Kidney epithelial cell (primary cell): ENCODE data around the gene TMEM132E. TPM values are rescaled to one million over a fixed set of nuclear protein-coding genes. Genes with fewer than 3 reads are reported as not detected.

Source experiments
- DNase-seq: peaks from one replicate; pipeline ENCODE4 v3.0.0-alpha.2; 2010; ENCODE audit warnings: low read depth
- H3K27me3 ChIP-seq: 2 replicates; pipeline ENCODE4 v1.6.0; 2011; ENCODE audit warnings: low read length; ENCODE audit not compliant: control insufficient read depth, insufficient read depth
- H3K36me3 ChIP-seq: 2 replicates; pipeline ENCODE4 v1.5.1; 2011; ENCODE audit warnings: low read length; ENCODE audit not compliant: control insufficient read depth, insufficient read depth
- H3K4me3 ChIP-seq: 2 replicates; pipeline ENCODE4 v1.5.1; 2011; ENCODE audit warnings: low read depth, mild to moderate bottlenecking, control low read depth, low read length
- CTCF ChIP-seq: IDR thresholded peaks from 2 replicates; pipeline ENCODE4 v1.5.1; 2011; ENCODE audit warnings: mild to moderate bottlenecking, moderate library complexity, low read length, control low read depth, inconsistent platforms; ENCODE audit not compliant: insufficient read depth, poor library complexity, severe bottlenecking
- total RNA-seq: library from RNA; depleted of rRNA; stranded (reverse); fragments of >200 nt; gene quantifications from 2 replicates; pipeline ENCODE4 v1.2.3, GENCODE V29; 2015

The TMEM132E gene
- total RNA-seq, 1 donor from 2014 or later, result 0.13 TPM

GRCh38 chr17:34665150-34665806 is 85.9 kb downstream of the TMEM132E start:
- Histone ChIP-seq H3K27me3 (no peaks in the 10 kb centered on the region), H3K4me3 (no peak overlapping the region), H3K36me3 (no peaks in the 10 kb centered on the region)
- no peak for TF ChIP-seq CTCF
- DNase-seq, result no peak

- H3K36me3 ChIP-seq, result no peaks in the 10 kb centered on the region
These were observed 86.7 kb downstream of the TMEM132E start for GRCh38 chr17:34665819-34666763.

GRCh38 chr17:34667656-34668055 is 88.3 kb downstream of the TMEM132E start:
- no peak for TF ChIP-seq CTCF
- no peak for DNase-seq
- no peak overlapping the region for H3K4me3 ChIP-seq
- no peaks in the 10 kb centered on the region for H3K36me3 ChIP-seq
- H3K27me3 ChIP-seq, result no peaks in the 10 kb centered on the region

More at GRCh38 chr17:34665819-34666763, 86.7 kb downstream of the TMEM132E start:
- no peak overlapping the region for H3K4me3 ChIP-seq
- TF ChIP-seq CTCF, result no peak
- no peak for DNase-seq
- H3K27me3 ChIP-seq, result no peaks in the 10 kb centered on the region

- no peaks in the 10 kb centered on the region for H3K36me3 ChIP-seq
- DNase-seq, result no peak
- H3K4me3 ChIP-seq, result no peak overlapping the region
- H3K27me3 ChIP-seq, result no peaks in the 10 kb centered on the region
- TF ChIP-seq CTCF, result no peak
These were observed 88.8 kb downstream of the TMEM132E start for GRCh38 chr17:34668206-34668605.

- Histone ChIP-seq H3K27me3 (no peaks in the 10 kb centered on the region), H3K36me3 (no peaks in the 10 kb centered on the region), H3K4me3 (no peak overlapping the region)
- no peak for DNase-seq
- TF ChIP-seq CTCF, result no peak
These were observed 90.1 kb downstream of the TMEM132E start for GRCh38 chr17:34669511-34669910.

- no peak overlapping the region for H3K4me3 ChIP-seq
- TF ChIP-seq CTCF, result no peak
- no peaks in the 10 kb centered on the region for H3K27me3 ChIP-seq
- DNase-seq, result no peak
- H3K36me3 ChIP-seq, result no peaks in the 10 kb centered on the region
These were observed 91.2 kb downstream of the TMEM132E start for GRCh38 chr17:34670618-34671017.
